PFSK-1 (cell line): Measurements from ENCODE around the gene PRSS56.

Source experiments
- POLR2AphosphoS5 ChIP-seq: IDR thresholded peaks from 2 replicates; pipeline ENCODE4 v1.6.1; 2012; ENCODE audit warnings: low read depth, mild to moderate bottlenecking, control low read depth, low read length, moderate library complexity
- SIN3A ChIP-seq: IDR thresholded peaks from 2 replicates; pipeline ENCODE4 v1.6.1; 2012; ENCODE audit warnings: mild to moderate bottlenecking, low read length, moderate library complexity, borderline replicate concordance; ENCODE audit not compliant: insufficient read depth
- TAF1 ChIP-seq: IDR thresholded peaks from 2 replicates; pipeline ENCODE4 v1.6.1; 2012; ENCODE audit warnings: low read length, control low read depth, borderline replicate concordance; ENCODE audit not compliant: insufficient read depth
- TF ChIP-seq, protein P1 (sequence below), 2 experiments: IDR thresholded peaks; 2 replicates each; pipeline versions ENCODE4 v1.6.1 to v1.8.0; 2011 to 2012; ENCODE audit warnings: low read depth in 2 of 2, low read length in 2 of 2, control low read depth in 1 of 2, inconsistent platforms in 1 of 2, mild to moderate bottlenecking in 1 of 2, moderate library complexity in 1 of 2; ENCODE audit not compliant: insufficient read depth in 1 of 2

DNA sequence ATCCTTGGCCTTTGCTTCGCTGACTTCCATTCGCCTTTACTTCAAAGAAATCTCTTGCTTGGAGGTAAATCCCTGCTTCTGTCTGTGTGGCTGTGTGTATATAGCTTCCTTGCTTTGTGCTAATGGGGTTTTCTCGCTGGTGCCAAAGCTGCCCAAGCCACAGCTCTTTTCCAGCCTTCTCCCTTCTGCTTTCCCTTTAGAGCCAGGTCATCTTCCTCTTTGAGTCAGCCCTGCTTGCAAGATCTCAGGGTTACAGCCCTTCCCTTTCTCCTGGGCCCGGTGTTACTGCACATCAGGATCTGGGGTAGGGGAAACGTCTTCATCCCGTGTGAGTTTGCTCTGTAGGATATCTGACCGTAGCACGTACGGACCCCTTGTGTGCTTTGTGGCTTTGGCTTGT lies 49.4 kb downstream of the PRSS56 start:
- no peak for TF ChIP-seq POLR2AphosphoS5
- TF ChIP-seq, protein P1, sequence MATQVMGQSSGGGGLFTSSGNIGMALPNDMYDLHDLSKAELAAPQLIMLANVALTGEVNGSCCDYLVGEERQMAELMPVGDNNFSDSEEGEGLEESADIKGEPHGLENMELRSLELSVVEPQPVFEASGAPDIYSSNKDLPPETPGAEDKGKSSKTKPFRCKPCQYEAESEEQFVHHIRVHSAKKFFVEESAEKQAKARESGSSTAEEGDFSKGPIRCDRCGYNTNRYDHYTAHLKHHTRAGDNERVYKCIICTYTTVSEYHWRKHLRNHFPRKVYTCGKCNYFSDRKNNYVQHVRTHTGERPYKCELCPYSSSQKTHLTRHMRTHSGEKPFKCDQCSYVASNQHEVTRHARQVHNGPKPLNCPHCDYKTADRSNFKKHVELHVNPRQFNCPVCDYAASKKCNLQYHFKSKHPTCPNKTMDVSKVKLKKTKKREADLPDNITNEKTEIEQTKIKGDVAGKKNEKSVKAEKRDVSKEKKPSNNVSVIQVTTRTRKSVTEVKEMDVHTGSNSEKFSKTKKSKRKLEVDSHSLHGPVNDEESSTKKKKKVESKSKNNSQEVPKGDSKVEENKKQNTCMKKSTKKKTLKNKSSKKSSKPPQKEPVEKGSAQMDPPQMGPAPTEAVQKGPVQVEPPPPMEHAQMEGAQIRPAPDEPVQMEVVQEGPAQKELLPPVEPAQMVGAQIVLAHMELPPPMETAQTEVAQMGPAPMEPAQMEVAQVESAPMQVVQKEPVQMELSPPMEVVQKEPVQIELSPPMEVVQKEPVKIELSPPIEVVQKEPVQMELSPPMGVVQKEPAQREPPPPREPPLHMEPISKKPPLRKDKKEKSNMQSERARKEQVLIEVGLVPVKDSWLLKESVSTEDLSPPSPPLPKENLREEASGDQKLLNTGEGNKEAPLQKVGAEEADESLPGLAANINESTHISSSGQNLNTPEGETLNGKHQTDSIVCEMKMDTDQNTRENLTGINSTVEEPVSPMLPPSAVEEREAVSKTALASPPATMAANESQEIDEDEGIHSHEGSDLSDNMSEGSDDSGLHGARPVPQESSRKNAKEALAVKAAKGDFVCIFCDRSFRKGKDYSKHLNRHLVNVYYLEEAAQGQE (IDR thresholded peaks at IDR 0.05; ENCODE audit: insufficient read depth in 1 of 2, low read depth in 2 of 2, low read length in 2 of 2): no peak
- TF ChIP-seq TAF1: no peak
- no peak for TF ChIP-seq SIN3A
